GM19193 (cell line): ENCODE measurements around the gene TBC1D5.

Source experiments
- POLR2A ChIP-seq: IDR thresholded peaks from 4 replicates; pipeline ENCODE4 v1.6.1; 2011; ENCODE audit not compliant: insufficient read depth, insufficient read length; ENCODE audit errors: extremely low read depth

The TBC1D5 gene

GRCh38 chr3:17138246-17139039 is 604.0 kb downstream of the TBC1D5 start:
- TF ChIP-seq POLR2A: no peak

GRCh38 chr3:17137321-17137826 is 605.1 kb downstream of the TBC1D5 start:
- TF ChIP-seq POLR2A: no peak

GRCh38 chr3:17136136-17136721 is 606.2 kb downstream of the TBC1D5 start:
- TF ChIP-seq POLR2A: no peak

- no peak for TF ChIP-seq POLR2A
Observed at GRCh38 chr3:17135696-17136095, 606.7 kb downstream of the TBC1D5 start.

- TF ChIP-seq POLR2A: no peak
Observed at GRCh38 chr3:17133632-17134545, 608.5 kb downstream of the TBC1D5 start.

GRCh38 chr3:17132286-17133115 is 609.9 kb downstream of the TBC1D5 start:
- TF ChIP-seq POLR2A: no peak

GRCh38 chr3:17130956-17131355 is 611.5 kb downstream of the TBC1D5 start:
- no peak for TF ChIP-seq POLR2A

- TF ChIP-seq POLR2A: no peak
Observed at GRCh38 chr3:17129556-17129955, 612.9 kb downstream of the TBC1D5 start.

- TF ChIP-seq POLR2A: no peak
Observed at GRCh38 chr3:17125738-17126442, 616.5 kb downstream of the TBC1D5 start.

- no peak for TF ChIP-seq POLR2A
Observed at GRCh38 chr3:17122758-17123157, 619.7 kb downstream of the TBC1D5 start.

- TF ChIP-seq POLR2A: no peak
Observed at GRCh38 chr3:17121336-17121735, 621.1 kb downstream of the TBC1D5 start.

- no peak for TF ChIP-seq POLR2A
Observed at GRCh38 chr3:17120115-17120514, 622.3 kb downstream of the TBC1D5 start.

GRCh38 chr3:17119201-17120072 is 623.0 kb downstream of the TBC1D5 start:
- no peak for TF ChIP-seq POLR2A
